Ishikawa (cell line): ENCODE results near the gene SERBP1.

ENCODE experiments used
- CEBPB ChIP-seq: IDR thresholded peaks from 2 replicates; pipeline ENCODE4 v1.6.1; 2012
- CREB1 ChIP-seq: IDR thresholded peaks from 2 replicates; pipeline ENCODE4 v1.6.1; 2012; ENCODE audit warnings: low read depth
- EP300 ChIP-seq: IDR thresholded peaks from 2 replicates; pipeline ENCODE4 v1.6.1; 2012; ENCODE audit warnings: borderline replicate concordance
- FOXM1 ChIP-seq: IDR thresholded peaks from 2 replicates; pipeline ENCODE4 v1.6.1; 2012; ENCODE audit warnings: low read depth, borderline replicate concordance
- MAX ChIP-seq: IDR thresholded peaks from 2 replicates; pipeline ENCODE4 v1.6.1; 2012
- RAD21 ChIP-seq: IDR thresholded peaks from 2 replicates; pipeline ENCODE4 v1.6.1; 2012; ENCODE audit warnings: low read depth
- REST ChIP-seq: IDR thresholded peaks from 2 replicates; pipeline ENCODE4 v1.6.1; 2012; ENCODE audit warnings: low read depth, mild to moderate bottlenecking
- TAF1 ChIP-seq: IDR thresholded peaks from 2 replicates; pipeline ENCODE4 v1.6.1; 2012; ENCODE audit warnings: low read depth, mild to moderate bottlenecking
- YY1 ChIP-seq: IDR thresholded peaks from 2 replicates; pipeline ENCODE4 v1.6.1; 2012; ENCODE audit warnings: low read depth
- ZBTB7A ChIP-seq: IDR thresholded peaks from 2 replicates; pipeline ENCODE4 v1.6.1; 2012; ENCODE audit warnings: low read depth

- TF ChIP-seq MAX, result no peak
- no peak for TF ChIP-seq REST
- no peak for TF ChIP-seq CEBPB
- no peak for TF ChIP-seq RAD21
- no peak for TF ChIP-seq ZBTB7A
- TF ChIP-seq FOXM1, result no peak
- TF ChIP-seq TAF1, result no peak
- TF ChIP-seq EP300, result no peak
- no peak for TF ChIP-seq CREB1
- TF ChIP-seq YY1, result no peak
Observed at GRCh38 chr1:67427465-67427864, 2.7 kb downstream of the SERBP1 start.
